Bronchial epithelial cell (primary cell): ENCODE results near the gene GRIK1. TPM values are rescaled to one million over a fixed set of nuclear protein-coding genes. Genes with fewer than 3 reads are reported as not detected.

ENCODE experiments used
- DNase-seq: peaks from one replicate; pipeline ENCODE4 v3.0.0-alpha.2; 2010; ENCODE audit warnings: low read depth
- FAIRE-seq: peaks from 2 replicates; lab custom pipeline; 2011; peaks lifted over from hg19 to GRCh38; lab: Jason Lieb, UNC
- H3K27me3 ChIP-seq: 2 replicates; pipeline ENCODE4 v1.5.1; 2011; ENCODE audit warnings: low read length; ENCODE audit not compliant: control insufficient read depth, insufficient read depth
- H3K36me3 ChIP-seq: 2 replicates; pipeline ENCODE4 v1.5.1; 2011; ENCODE audit warnings: low read length; ENCODE audit not compliant: control insufficient read depth, insufficient read depth
- H3K4me3 ChIP-seq: 2 replicates; pipeline ENCODE4 v1.5.1; 2011; ENCODE audit warnings: mild to moderate bottlenecking, low read depth, low read length, control low read depth
- total RNA-seq: library from RNA; depleted of rRNA; stranded (reverse); fragments of >200 nt; gene quantifications from 2 replicates; pipeline ENCODE4 v1.2.1, GENCODE V29; 2014
- TF ChIP-seq, protein P1 (sequence below): IDR thresholded peaks from 2 replicates; pipeline ENCODE4 v1.5.1; 2011; ENCODE audit warnings: mild to moderate bottlenecking, moderate library complexity, low read length, control low read depth, inconsistent platforms; ENCODE audit not compliant: insufficient read depth, severe bottlenecking

Gene GRIK1
- total RNA-seq, 1 donor from 2014 or later: not detected

- FAIRE-seq (no peak), DNase-seq (no peak)
- no peaks in the 10 kb centered on the region for H3K27me3 ChIP-seq
- no peak overlapping the region for H3K4me3 ChIP-seq
- TF ChIP-seq, protein P1, sequence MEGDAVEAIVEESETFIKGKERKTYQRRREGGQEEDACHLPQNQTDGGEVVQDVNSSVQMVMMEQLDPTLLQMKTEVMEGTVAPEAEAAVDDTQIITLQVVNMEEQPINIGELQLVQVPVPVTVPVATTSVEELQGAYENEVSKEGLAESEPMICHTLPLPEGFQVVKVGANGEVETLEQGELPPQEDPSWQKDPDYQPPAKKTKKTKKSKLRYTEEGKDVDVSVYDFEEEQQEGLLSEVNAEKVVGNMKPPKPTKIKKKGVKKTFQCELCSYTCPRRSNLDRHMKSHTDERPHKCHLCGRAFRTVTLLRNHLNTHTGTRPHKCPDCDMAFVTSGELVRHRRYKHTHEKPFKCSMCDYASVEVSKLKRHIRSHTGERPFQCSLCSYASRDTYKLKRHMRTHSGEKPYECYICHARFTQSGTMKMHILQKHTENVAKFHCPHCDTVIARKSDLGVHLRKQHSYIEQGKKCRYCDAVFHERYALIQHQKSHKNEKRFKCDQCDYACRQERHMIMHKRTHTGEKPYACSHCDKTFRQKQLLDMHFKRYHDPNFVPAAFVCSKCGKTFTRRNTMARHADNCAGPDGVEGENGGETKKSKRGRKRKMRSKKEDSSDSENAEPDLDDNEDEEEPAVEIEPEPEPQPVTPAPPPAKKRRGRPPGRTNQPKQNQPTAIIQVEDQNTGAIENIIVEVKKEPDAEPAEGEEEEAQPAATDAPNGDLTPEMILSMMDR: no peak
- H3K36me3 ChIP-seq: no peaks in the 10 kb centered on the region
Observed at GRCh38 chr21:29669416-29669815, 270.4 kb downstream of the GRIK1 start.

GRCh38 chr21:29667651-29668050 is 272.1 kb downstream of the GRIK1 start:
- FAIRE-seq: no peak
- no peak overlapping the region for H3K4me3 ChIP-seq
- TF ChIP-seq, protein P1: no peak
- no peak for DNase-seq
- H3K36me3 ChIP-seq: no peaks in the 10 kb centered on the region
- H3K27me3 ChIP-seq: no peaks in the 10 kb centered on the region

GRCh38 chr21:29664615-29665014 is 275.2 kb downstream of the GRIK1 start:
- Histone ChIP-seq H3K36me3 (no peaks in the 10 kb centered on the region), H3K4me3 (no peak overlapping the region), H3K27me3 (no peaks in the 10 kb centered on the region)
- FAIRE-seq (no peak), DNase-seq (no peak)
- TF ChIP-seq, protein P1: no peak

- DNase-seq (no peak), FAIRE-seq (peak; percentile 60)
- no peaks in the 10 kb centered on the region for H3K27me3 ChIP-seq
- TF ChIP-seq, protein P1: no peak
- H3K36me3 ChIP-seq: no peaks in the 10 kb centered on the region
- H3K4me3 ChIP-seq: no peak overlapping the region
Observed at GRCh38 chr21:29661672-29662442, 277.9 kb downstream of the GRIK1 start.

GRCh38 chr21:29660047-29660720 is 279.6 kb downstream of the GRIK1 start:
- FAIRE-seq (no peak), DNase-seq (no peak)
- TF ChIP-seq, protein P1: no peak
- H3K36me3 ChIP-seq: no peaks in the 10 kb centered on the region
- H3K27me3 ChIP-seq: no peaks in the 10 kb centered on the region
- no peak overlapping the region for H3K4me3 ChIP-seq
